ENCODE results near the gene ZIC2. TPM values are rescaled to one million over a fixed set of nuclear protein-coding genes. Genes with fewer than 3 reads are reported as not detected.

ZIC2 gene
- total RNA-seq, 1 donor from 2014 or later = 52.4 TPM

DNA sequence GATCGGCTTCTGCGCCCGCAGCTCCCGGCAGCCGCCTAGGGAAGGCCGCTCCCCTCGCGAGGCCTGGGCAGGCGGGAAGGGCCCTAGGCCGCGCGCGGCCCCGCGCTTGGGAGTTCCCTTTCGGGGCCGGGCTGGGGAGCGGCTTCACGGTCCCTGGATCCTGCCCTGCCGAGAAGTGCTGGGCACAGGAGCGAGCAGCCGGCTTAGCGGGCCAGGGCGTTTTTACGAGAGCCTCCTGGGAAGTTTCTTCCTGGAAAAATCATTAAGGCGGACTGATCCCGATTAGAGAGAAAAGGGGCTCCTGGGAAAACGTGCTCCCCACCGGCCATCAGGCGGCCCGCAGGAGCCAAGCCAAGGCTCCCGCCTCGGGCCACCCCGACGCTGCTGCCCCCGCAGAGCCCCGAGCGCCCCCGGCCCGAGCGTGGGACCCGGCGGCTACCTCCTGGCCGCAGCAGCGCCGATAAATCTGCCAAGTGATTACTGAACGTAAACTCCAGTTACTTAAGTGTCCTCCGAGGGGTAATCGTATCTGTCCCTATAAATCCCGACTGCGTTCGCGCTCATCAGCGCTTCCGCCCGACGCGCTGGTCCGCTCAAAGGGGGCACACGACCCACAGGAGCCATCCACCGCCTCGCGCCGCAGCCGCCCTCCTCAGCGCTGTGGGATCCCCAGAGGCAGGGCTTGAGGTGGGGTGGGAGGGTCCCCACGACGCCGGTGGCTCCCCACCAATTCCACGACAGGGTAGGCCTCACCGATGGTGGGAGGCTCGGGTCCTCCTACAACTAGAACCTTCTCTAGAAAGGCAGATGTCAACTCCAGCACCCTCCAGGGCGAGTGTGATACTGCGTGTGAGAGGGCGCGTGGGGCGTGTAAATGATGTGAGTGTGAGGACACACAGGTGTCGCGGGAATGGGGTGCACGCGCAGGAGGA is 12.8 kb upstream of the ZIC2 start:
- peak overlapping the region; percentile 90 for H3K27ac ChIP-seq
- Mint-ChIP-seq H3K4me1 (peaks cover 43% of the 10 kb centered on the region), H3K27me3 (ENCODE audit: insufficient read depth, low read depth) (peaks cover 28% of the 10 kb centered on the region)

DNA sequence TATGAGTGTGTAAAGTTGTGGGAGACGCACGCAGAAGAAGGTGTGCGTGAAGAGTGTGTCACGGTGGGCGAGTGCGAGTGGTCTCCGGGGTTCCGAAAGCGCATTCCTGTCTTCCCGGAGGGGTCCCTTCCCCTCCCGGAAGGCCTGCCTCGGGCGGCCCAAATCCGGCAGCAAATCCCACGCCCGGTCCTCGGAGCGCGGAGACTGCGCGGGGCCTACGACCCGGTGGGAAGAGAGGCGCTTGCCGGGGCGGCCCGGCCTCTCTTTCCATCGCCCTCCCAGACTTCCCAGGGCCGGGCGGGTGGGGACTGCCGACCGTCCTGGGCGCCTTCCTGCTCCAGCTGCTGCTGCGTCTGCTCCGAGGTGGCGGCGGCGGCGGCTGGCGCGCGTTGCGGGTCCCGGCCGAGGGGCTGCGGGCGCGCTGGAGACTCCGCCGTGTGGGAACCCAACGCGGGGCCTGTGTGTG is 12.1 kb upstream of the ZIC2 start:
- H3K36me3 ChIP-seq = peaks cover 4% of the 10 kb centered on the region
- peaks cover 23% of the 10 kb centered on the region for H3K27me3 ChIP-seq
- H3F3A ChIP-seq (ENCODE audit: low read depth) = peaks cover 86% of the 10 kb centered on the region
- Mint-ChIP-seq H3K4me1 (peaks cover 43% of the 10 kb centered on the region), H3K27ac (peak overlapping the region; percentile 100), H3K27me3 (ENCODE audit: insufficient read depth, low read depth) (peaks cover 29% of the 10 kb centered on the region), H3K36me3 (peaks cover 39% of the 10 kb centered on the region), H3K4me3 (peak overlapping the region; percentile 100), H3K9me3 (peaks cover 15% of the 10 kb centered on the region)
- H3K9ac ChIP-seq = peak overlapping the region; percentile 72
- H3K9me3 ChIP-seq (ENCODE audit: low read depth) = no peaks in the 10 kb centered on the region
- peak overlapping the region; percentile 96 for H3K4me3 ChIP-seq
- peak overlapping the region; percentile 90 for H3K27ac ChIP-seq
- H4K20me1 ChIP-seq (ENCODE audit: low read depth) = peaks cover 86% of the 10 kb centered on the region
- DNase-seq (ENCODE audit: low spot score) = peak; percentile 58
- H3K79me2 ChIP-seq (ENCODE audit: low read depth) = peaks cover 96% of the 10 kb centered on the region
- peak overlapping the region; percentile 98 for H3K4me2 ChIP-seq
- H2AFZ ChIP-seq (replicated peaks) = no peak overlapping the region
- peaks cover 52% of the 10 kb centered on the region for H3K4me1 ChIP-seq
- TF ChIP-seq CTCF (IDR thresholded peaks at IDR 0.05) (no peak), EZH2 (IDR thresholded peaks at IDR 0.05) (no peak), EZH2phosphoT487 (IDR thresholded peaks at IDR 0.05) (no peak)

More for the DNA sequence above, 12.8 kb upstream of the ZIC2 start:
- Histone ChIP-seq H3K9ac (peak overlapping the region; percentile 72), H3K36me3 (peaks cover 11% of the 10 kb centered on the region), H3K4me3 (peak overlapping the region; percentile 96), H3K4me2 (peak overlapping the region; percentile 98), H3K79me2 (ENCODE audit: low read depth) (peaks cover 98% of the 10 kb centered on the region), H4K20me1 (ENCODE audit: low read depth) (peaks cover 86% of the 10 kb centered on the region), H3F3A (ENCODE audit: low read depth) (peaks cover 86% of the 10 kb centered on the region), H3K4me1 (peaks cover 51% of the 10 kb centered on the region), H3K9me3 (ENCODE audit: low read depth) (no peaks in the 10 kb centered on the region), H2AFZ (replicated peaks) (no peak overlapping the region), H3K27me3 (peaks cover 16% of the 10 kb centered on the region)
- H3K36me3 Mint-ChIP-seq = peaks cover 44% of the 10 kb centered on the region
- peaks cover 15% of the 10 kb centered on the region for H3K9me3 Mint-ChIP-seq
- DNase-seq (ENCODE audit: low spot score) = peak; percentile 70
- TF ChIP-seq CTCF (IDR thresholded peaks at IDR 0.05) (no peak), EZH2phosphoT487 (IDR thresholded peaks at IDR 0.05) (no peak), EZH2 (IDR thresholded peaks at IDR 0.05) (no peak)
- peak overlapping the region; percentile 100 for H3K27ac Mint-ChIP-seq
- peak overlapping the region; percentile 100 for H3K4me3 Mint-ChIP-seq

DNA sequence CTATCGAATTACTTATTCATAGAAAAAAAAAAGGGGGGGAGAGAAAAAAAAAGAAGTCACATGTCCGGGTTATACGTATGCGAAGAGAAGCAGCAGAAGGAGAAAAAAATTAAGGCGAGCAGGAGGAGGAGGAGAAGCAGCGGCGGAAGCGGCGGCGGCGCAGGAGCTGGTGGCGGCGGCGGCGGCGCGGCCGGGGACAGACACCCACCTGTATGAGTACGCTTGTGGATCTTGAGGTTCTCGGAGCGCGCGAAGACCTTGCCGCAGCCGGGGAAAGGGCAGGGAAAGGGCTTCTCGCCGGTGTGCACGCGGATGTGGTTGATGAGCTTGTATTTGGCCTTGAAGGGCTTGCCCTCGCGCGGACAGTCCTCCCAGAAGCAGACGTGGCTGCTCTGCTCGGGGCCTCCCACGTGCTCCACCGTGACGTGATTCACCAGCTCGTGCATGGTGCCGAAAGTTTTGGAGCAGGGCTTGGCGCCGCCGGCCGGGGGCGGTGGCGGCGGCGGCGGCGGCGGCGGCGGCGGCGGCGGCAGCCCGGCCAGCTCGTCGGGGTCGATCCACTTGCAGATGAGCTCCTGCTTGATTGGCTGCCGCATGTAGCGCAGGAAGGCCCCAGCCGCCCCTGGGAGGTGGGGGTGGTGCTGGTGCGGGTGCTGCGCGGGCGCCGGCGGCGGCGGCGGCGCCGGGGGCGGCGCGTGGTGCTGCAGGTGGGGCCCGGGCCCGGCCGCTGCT is 11.5 kb upstream of the ZIC2 start:
- H3K27me3 ChIP-seq = peaks cover 29% of the 10 kb centered on the region
- H3F3A ChIP-seq (ENCODE audit: low read depth) = peaks cover 87% of the 10 kb centered on the region
- no peak overlapping the region for H2AFZ ChIP-seq (replicated peaks)
- peak overlapping the region; percentile 98 for H3K4me2 ChIP-seq
- H3K4me3 Mint-ChIP-seq = peak overlapping the region; percentile 98
- H4K20me1 ChIP-seq (ENCODE audit: low read depth) = peaks cover 86% of the 10 kb centered on the region
- peaks cover 3% of the 10 kb centered on the region for H3K36me3 ChIP-seq
- H3K79me2 ChIP-seq (ENCODE audit: low read depth) = peaks cover 96% of the 10 kb centered on the region
- peaks cover 55% of the 10 kb centered on the region for H3K4me1 ChIP-seq
- H3K4me3 ChIP-seq = peak overlapping the region; percentile 96
- peaks cover 36% of the 10 kb centered on the region for H3K36me3 Mint-ChIP-seq
- peaks cover 15% of the 10 kb centered on the region for H3K9me3 Mint-ChIP-seq
- TF ChIP-seq CTCF (IDR thresholded peaks at IDR 0.05) (peak; percentile 4), EZH2 (IDR thresholded peaks at IDR 0.05) (no peak)
- peak overlapping the region; percentile 90 for H3K27ac ChIP-seq
- H3K9ac ChIP-seq = peak overlapping the region; percentile 72
- H3K4me1 Mint-ChIP-seq = peaks cover 44% of the 10 kb centered on the region
- H3K27me3 Mint-ChIP-seq (ENCODE audit: insufficient read depth, low read depth) = peaks cover 31% of the 10 kb centered on the region
- H3K27ac Mint-ChIP-seq = peak overlapping the region; percentile 98
- H3K9me3 ChIP-seq (ENCODE audit: low read depth) = no peaks in the 10 kb centered on the region
- peak; percentile 92 for DNase-seq (ENCODE audit: low spot score)

All from neural progenitor cell (in vitro differentiated cells).